ENCODE measurements around the gene KRT75.

GRCh38 chr12:52439845-52440244, 5.7 kb upstream of the KRT75 start:
- no peak for TF ChIP-seq MXI1 (conservative IDR thresholded peaks at IDR 0.05; ENCODE audit: poor library complexity, severe bottlenecking)
- no peak for TF ChIP-seq CTCF (IDR thresholded peaks at IDR 0.05; ENCODE audit: poor library complexity, severe bottlenecking)
- no peak for TF ChIP-seq POLR2AphosphoS5 (IDR thresholded peaks at IDR 0.05)
- TF ChIP-seq REST (IDR thresholded peaks at IDR 0.05; ENCODE audit: borderline replicate concordance), result no peak

All from neural cell (in vitro differentiated cells).